ENCODE measurements around the gene CDH4. TPM values are rescaled to one million over a fixed set of nuclear protein-coding genes. Genes with fewer than 3 reads are reported as not detected.

The CDH4 gene
- total and polyA plus RNA-seq, 2 of the 8 experiments (the other 6 are each of a cell fraction or from before 2014, with no cell fraction given), result 4.3 to 7.9 TPM

GRCh38 chr20:61551401-61551800, 299.3 kb downstream of the CDH4 start:
- no peak overlapping the region for H3K4ac ChIP-seq (replicated peaks; ENCODE audit: insufficient read length, low read depth, low read length)
- FAIRE-seq (no peak), DNase-seq (ENCODE audit: low read depth in 1 of 2, low spot score in 2 of 2) (no peak)
- no peak overlapping the region for H3K9ac ChIP-seq (replicated peaks in 1 of 4; ENCODE audit: extremely low read depth in 1 of 4, low read depth in 3 of 4, low read length in 3 of 4)
- H3K4me3 ChIP-seq (ENCODE audit: extremely low read depth in 1 of 4, insufficient read depth in 2 of 4, low read depth in 3 of 4, low read length in 4 of 4), result no peak overlapping the region
- no peak overlapping the region for H3K14ac ChIP-seq (ENCODE audit: insufficient read length)
- no peak overlapping the region for H3K18ac ChIP-seq (ENCODE audit: extremely low read depth, low read length)
- no peak overlapping the region for H3K27ac ChIP-seq (ENCODE audit: low read depth, low read length)
- no peak overlapping the region for H2BK15ac ChIP-seq (ENCODE audit: low read length)
- H2BK5ac ChIP-seq (ENCODE audit: low read depth, low read length), result no peak overlapping the region
- H3K9me3 ChIP-seq (ENCODE audit: insufficient read depth in 2 of 2, low read depth in 1 of 2, low read length in 1 of 2), result peaks cover 8 to 14% of the 10 kb centered on the region in 2 experiments
- no peaks in the 10 kb centered on the region for H3K23me2 ChIP-seq (ENCODE audit: low read depth, low read length)
- H3K4me2 ChIP-seq (ENCODE audit: insufficient read depth in 1 of 2, low read depth in 2 of 2, low read length in 2 of 2), result no peak overlapping the region
- POLR2A ChIA-PET (ENCODE audit: partially characterized antibody), result no interaction called here
- no peaks in the 10 kb centered on the region; a peak in 4 of 7 replicates for H3K27me3 ChIP-seq (replicated peaks in 1 of 4; ENCODE audit: control insufficient read depth in 3 of 4, extremely low read depth in 1 of 4, insufficient read depth in 3 of 4, low read length in 3 of 4)
- H3K79me1 ChIP-seq (ENCODE audit: low read depth, low read length), result no peaks in the 10 kb centered on the region
- peaks cover 0 to 3% of the 10 kb centered on the region in 2 experiments for H4K20me1 ChIP-seq (replicated peaks in 1 of 2; ENCODE audit: control insufficient read depth in 1 of 2, insufficient read depth in 2 of 2, low read length in 2 of 2)
- no peak overlapping the region for H2BK20ac ChIP-seq (ENCODE audit: low read length)
- H3K79me2 ChIP-seq (ENCODE audit: control insufficient read depth in 1 of 2, insufficient read depth in 2 of 2, low read length in 2 of 2), result no peaks in the 10 kb centered on the region
- H3K56ac ChIP-seq (replicated peaks; ENCODE audit: insufficient read length, low read depth, low read length), result no peak overlapping the region
- CTCF ChIA-PET (ENCODE audit: partially characterized antibody), result interaction anchor here (1.7 kb wide), 1 partner anchor 9 kb away, joined by 7 read pairs; no protein-coding TSS in a partner anchor
- no peak overlapping the region for H4K91ac ChIP-seq (replicated peaks; ENCODE audit: insufficient read length, low read length)
- H3K4me1 ChIP-seq (replicated peaks in 1 of 4; ENCODE audit: control insufficient read depth in 3 of 4, insufficient read depth in 4 of 4, low read length in 3 of 4), result no peaks in the 10 kb centered on the region
- H4K8ac ChIP-seq (ENCODE audit: extremely low read depth, insufficient read depth, low read length), result no peak overlapping the region
- 96% methylated on average over 2 of the region's 2 CpGs; no CpG with 5 or more reads in 1 of the 2 experiments for WGBS, 2 experiments (ENCODE audit: extremely low coverage in 1 of 2, insufficient coverage in 1 of 2, insufficient read length in 1 of 2, insufficient replicate concordance in 2 of 2, low coverage in 1 of 2, low lambda C conversion rate in 2 of 2, missing lambda C conversion rate in 1 of 2)
- no peak overlapping the region for H2BK12ac ChIP-seq (ENCODE audit: low read depth, low read length)
- H4K5ac ChIP-seq (ENCODE audit: insufficient read length, low read depth, low read length), result no peak overlapping the region
- no peaks in the 10 kb centered on the region for H3K36me3 ChIP-seq (ENCODE audit: control insufficient read depth in 2 of 4, insufficient read depth in 4 of 4, low read length in 3 of 4)
- H2BK120ac ChIP-seq (replicated peaks; ENCODE audit: low read depth, low read length), result no peak overlapping the region
- no peak overlapping the region for H2AK5ac ChIP-seq (ENCODE audit: low read depth, low read length)
- H2AFZ ChIP-seq (ENCODE audit: low read length), result no peak overlapping the region
- H3K23ac ChIP-seq (ENCODE audit: insufficient read length), result no peak overlapping the region
- TF ChIP-seq POU5F1 (IDR thresholded peaks at IDR 0.05; ENCODE audit: low read depth, low read length) (no peak), NRF1 (IDR thresholded peaks at IDR 0.05; ENCODE audit: low read depth, low read length) (no peak), FOSL1 (IDR thresholded peaks at IDR 0.05; ENCODE audit: insufficient read depth, low read depth, low read length) (no peak), USF2 (IDR thresholded peaks at IDR 0.05; ENCODE audit: low read length) (no peak), TEAD4 (IDR thresholded peaks at IDR 0.05; ENCODE audit: low read depth, low read length) (no peak), EGR1 (IDR thresholded peaks at IDR 0.05; ENCODE audit: borderline replicate concordance, low read depth, low read length) (no peak), HDAC2 (IDR thresholded peaks at IDR 0.05; ENCODE audit: borderline replicate concordance in 1 of 2, low read depth in 2 of 2, low read length in 2 of 2) (no peak), KDM4A (IDR thresholded peaks at IDR 0.05; ENCODE audit: low read depth, low read length, severe bottlenecking) (no peak), ATF2 (IDR thresholded peaks at IDR 0.05; ENCODE audit: low read length) (no peak), KDM1A (IDR thresholded peaks at IDR 0.05; ENCODE audit: borderline replicate concordance, low read length) (no peak), YY1 (IDR thresholded peaks at IDR 0.05; ENCODE audit: low read depth, low read length) (no peak), RFX5 (IDR thresholded peaks at IDR 0.05; ENCODE audit: borderline replicate concordance, low read depth, low read length) (no peak)

Data from H1 (cell line).